HAP-1 (cell line): Measurements from ENCODE around the gene B3GNT7.

Experiments used
- DNase-seq, 2 experiments: peaks; one replicate each; pipeline ENCODE4 v3.0.0-alpha.2; 2016 to 2020; ENCODE audit warnings: low spot score in 2 of 2
- H3K27me3 ChIP-seq: fragments of 250-450 bp; sonication (Bioruptor Pico); 2 replicates; pipeline ENCODE4 v1.5.1; 2020; ENCODE audit warnings: low read depth, mild to moderate bottlenecking, moderate library complexity
- H3K36me3 ChIP-seq: fragments of 250-450 bp; sonication (Bioruptor Pico); replicated peaks from 2 replicates; pipeline ENCODE4 v1.5.1; 2020; ENCODE audit warnings: mild to moderate bottlenecking
- H3K4me1 ChIP-seq: fragments of 250-450 bp; sonication (Bioruptor Pico); 2 replicates; pipeline ENCODE4 v1.5.1; 2020; ENCODE audit warnings: mild to moderate bottlenecking
- H3K4me3 ChIP-seq: fragments of 250-450 bp; sonication (Bioruptor Pico); 2 replicates; pipeline ENCODE4 v1.5.1; 2020; ENCODE audit warnings: mild to moderate bottlenecking, moderate library complexity
- H3K9me3 ChIP-seq: fragments of 250-450 bp; sonication (Bioruptor Pico); 2 replicates; pipeline ENCODE4 v1.5.1; 2020; ENCODE audit warnings: mild to moderate bottlenecking, moderate library complexity
- in situ Hi-C: fragments of 300-500 bp; cut with MboI; formaldehyde crosslinking; loops from 3 replicates; pipeline ENCODE4 v1.14.3; 2020; ENCODE audit warnings: low sequenced_read_pairs, inconsistent platforms, mixed read lengths

B3GNT7 gene

DNA sequence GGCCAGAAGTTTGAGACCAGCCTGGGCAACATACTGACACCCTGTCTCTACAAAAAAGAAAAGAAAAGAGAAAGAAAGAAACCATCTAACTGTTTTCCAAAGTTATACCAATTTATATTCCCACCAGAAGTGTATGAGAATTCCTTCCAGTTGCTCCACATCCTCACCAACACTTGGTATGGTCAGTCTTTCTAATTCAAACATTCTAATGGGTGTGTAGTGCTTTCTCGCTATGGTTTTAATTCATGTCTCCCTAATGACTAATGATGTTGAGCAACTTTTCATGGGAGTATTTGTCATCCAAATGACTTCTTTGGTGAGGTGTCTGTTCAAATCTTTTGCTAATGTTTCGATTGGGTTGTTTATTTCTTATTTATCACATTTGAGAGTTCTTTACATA lies 10.5 kb upstream of the B3GNT7 start:
- no peaks in the 10 kb centered on the region for H3K4me1 ChIP-seq
- H3K27me3 ChIP-seq: no peaks in the 10 kb centered on the region
- no peaks in the 10 kb centered on the region for H3K36me3 ChIP-seq
- in situ Hi-C loops: no loop called here
- H3K9me3 ChIP-seq: no peaks in the 10 kb centered on the region
- no peak for DNase-seq
- no peak overlapping the region for H3K4me3 ChIP-seq

DNA sequence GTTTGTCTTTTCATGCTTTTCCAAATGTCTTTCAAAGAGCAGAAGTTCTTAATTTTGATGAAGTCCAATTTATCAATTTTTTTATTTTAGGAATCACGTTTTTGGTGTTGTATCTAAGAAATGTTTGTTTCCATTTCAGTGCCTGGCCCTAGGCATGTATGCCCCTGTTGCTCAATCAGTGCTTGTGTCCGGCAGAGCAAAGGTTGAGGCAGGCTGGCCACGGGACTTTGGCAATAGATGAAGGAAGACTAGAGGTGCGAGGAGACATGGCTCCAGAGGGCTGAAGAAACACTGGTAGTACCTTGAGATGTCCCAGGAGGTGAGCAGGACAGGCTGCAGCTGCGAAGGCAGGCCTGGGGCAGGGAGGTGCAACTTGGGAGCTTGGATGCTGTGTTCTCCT lies 10.1 kb upstream of the B3GNT7 start:
- in situ Hi-C loops: no loop called here
- Histone ChIP-seq H3K9me3 (no peaks in the 10 kb centered on the region), H3K4me3 (no peak overlapping the region), H3K27me3 (no peaks in the 10 kb centered on the region), H3K36me3 (no peaks in the 10 kb centered on the region), H3K4me1 (no peaks in the 10 kb centered on the region)
- DNase-seq: no peak

DNA sequence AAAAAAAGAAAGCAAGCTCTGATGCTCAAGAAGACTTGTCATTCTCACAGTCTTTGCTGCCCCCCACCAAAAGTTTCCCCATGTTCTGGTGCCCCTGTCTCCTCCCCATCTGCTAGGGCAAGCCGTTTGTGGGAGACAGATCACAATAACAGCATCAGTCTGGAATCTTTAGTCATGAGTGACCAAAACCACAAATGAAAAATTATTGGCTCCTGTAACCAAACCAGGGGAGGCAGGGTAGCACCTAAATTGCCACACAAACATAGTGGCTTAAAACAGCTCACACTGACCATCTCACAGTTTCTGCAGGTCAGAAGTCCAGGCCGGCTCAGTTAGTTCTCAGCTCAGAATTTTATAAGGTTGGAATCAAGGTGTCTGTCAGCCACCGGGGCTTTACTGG lies 9.1 kb upstream of the B3GNT7 start:
- Histone ChIP-seq H3K36me3 (no peaks in the 10 kb centered on the region), H3K27me3 (no peaks in the 10 kb centered on the region), H3K4me3 (no peak overlapping the region), H3K4me1 (no peaks in the 10 kb centered on the region), H3K9me3 (no peaks in the 10 kb centered on the region)
- in situ Hi-C loops: no loop called here
- no peak for DNase-seq

GRCh38 chr2:231387904-231388724 lies 7.4 kb upstream of the B3GNT7 start:
- DNase-seq: no peak
- H3K4me3 ChIP-seq: no peak overlapping the region
- H3K27me3 ChIP-seq: no peaks in the 10 kb centered on the region
- in situ Hi-C loops: no loop called here
- no peaks in the 10 kb centered on the region for H3K4me1 ChIP-seq
- no peaks in the 10 kb centered on the region for H3K36me3 ChIP-seq
- H3K9me3 ChIP-seq: no peaks in the 10 kb centered on the region

- in situ Hi-C loops: no loop called here
- H3K4me1 ChIP-seq: no peaks in the 10 kb centered on the region
- no peaks in the 10 kb centered on the region for H3K9me3 ChIP-seq
Measured at GRCh38 chr2:231388725-231389346, 6.7 kb upstream of the B3GNT7 start.

DNA sequence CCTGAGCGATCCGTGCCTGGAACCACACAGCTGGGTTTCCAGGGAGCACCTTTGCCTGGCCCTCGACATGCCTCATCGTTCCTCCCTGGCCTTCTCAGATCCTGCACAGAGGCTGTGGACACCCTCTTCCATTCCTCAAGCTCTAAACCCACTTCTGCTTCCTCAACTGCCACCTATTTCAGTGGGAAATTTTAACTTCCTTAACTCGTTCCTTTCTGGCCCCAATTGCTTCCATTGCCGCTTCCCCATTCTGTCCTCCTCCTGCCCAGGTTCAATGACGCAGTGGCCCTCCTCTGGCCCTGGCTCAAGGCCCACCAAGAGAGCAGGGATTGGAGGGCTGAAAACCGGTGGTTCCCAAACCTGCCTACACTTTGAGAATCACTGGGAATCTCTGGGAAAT lies 4.8 kb upstream of the B3GNT7 start:
- Histone ChIP-seq H3K27me3 (no peaks in the 10 kb centered on the region), H3K9me3 (no peaks in the 10 kb centered on the region), H3K4me1 (no peaks in the 10 kb centered on the region), H3K4me3 (no peak overlapping the region), H3K36me3 (no peaks in the 10 kb centered on the region)
- no peak for DNase-seq
- in situ Hi-C loops: no loop called here

More at GRCh38 chr2:231388725-231389346, 6.7 kb upstream of the B3GNT7 start:
- no peak overlapping the region for H3K4me3 ChIP-seq
- no peaks in the 10 kb centered on the region for H3K27me3 ChIP-seq
- H3K36me3 ChIP-seq: no peaks in the 10 kb centered on the region
- DNase-seq: no peak

DNA sequence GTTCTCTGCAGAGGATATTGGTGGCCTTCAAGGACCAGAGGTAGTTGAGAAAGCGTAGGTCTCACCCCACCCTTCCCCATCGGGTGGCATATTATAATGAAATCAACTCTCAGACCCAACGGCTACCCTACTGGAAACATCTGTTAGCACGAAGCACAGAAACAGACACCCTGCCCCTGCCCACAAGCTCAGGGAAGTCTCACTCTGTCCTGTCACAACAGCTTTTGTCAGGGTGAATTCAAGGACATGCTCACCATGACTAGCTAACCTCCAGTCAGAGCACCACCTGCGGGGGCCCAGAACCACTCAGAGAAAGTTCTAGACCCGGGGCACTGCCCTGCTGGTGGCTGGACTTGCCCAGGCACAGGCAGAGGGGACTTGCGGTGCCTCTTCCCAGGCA lies 3.5 kb upstream of the B3GNT7 start:
- no peaks in the 10 kb centered on the region for H3K4me1 ChIP-seq
- in situ Hi-C loops: no loop called here
- no peaks in the 10 kb centered on the region for H3K9me3 ChIP-seq
- H3K4me3 ChIP-seq: no peak overlapping the region
- no peak for DNase-seq
- H3K36me3 ChIP-seq: no peaks in the 10 kb centered on the region
- H3K27me3 ChIP-seq: no peaks in the 10 kb centered on the region

DNA sequence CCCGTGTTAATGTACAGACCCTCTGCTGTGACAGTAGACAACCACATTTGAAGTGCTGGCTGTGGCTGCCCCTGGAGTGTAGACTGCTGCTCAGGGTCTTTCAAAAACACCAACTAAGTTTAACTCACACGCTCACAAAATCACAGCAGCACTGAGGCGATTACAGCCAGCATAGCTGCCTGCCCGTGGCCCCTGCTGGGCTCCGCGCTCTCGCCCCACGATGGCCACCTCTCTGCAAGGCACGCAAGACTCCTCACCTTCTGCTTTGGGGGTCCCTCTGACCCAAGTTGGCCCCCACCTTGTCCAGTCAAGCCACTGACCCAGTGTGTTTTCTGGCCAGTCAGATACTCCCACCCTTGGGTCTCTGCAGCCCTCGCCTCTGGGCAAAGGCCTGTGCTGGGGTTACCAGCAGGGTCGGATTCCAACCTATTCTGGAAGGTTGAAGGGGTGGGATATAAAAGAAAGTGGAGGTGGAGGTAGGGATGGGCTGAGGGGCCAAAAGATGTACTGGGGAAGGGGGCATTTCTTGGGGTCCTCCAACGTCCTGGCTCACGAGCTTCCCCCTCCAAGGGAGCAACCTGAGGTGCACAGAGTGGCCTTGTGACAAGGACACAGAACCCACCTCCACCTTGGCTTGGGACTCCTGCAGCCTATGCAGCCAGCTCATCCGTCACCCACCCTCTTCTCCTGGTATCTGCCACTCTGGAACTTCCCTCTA lies 2.9 kb upstream of the B3GNT7 start:
- no peaks in the 10 kb centered on the region for H3K36me3 ChIP-seq
- no peaks in the 10 kb centered on the region for H3K27me3 ChIP-seq
- H3K4me3 ChIP-seq: no peak overlapping the region
- H3K9me3 ChIP-seq: no peaks in the 10 kb centered on the region
- H3K4me1 ChIP-seq: no peaks in the 10 kb centered on the region
- DNase-seq: no peak
- in situ Hi-C loops: no loop called here

DNA sequence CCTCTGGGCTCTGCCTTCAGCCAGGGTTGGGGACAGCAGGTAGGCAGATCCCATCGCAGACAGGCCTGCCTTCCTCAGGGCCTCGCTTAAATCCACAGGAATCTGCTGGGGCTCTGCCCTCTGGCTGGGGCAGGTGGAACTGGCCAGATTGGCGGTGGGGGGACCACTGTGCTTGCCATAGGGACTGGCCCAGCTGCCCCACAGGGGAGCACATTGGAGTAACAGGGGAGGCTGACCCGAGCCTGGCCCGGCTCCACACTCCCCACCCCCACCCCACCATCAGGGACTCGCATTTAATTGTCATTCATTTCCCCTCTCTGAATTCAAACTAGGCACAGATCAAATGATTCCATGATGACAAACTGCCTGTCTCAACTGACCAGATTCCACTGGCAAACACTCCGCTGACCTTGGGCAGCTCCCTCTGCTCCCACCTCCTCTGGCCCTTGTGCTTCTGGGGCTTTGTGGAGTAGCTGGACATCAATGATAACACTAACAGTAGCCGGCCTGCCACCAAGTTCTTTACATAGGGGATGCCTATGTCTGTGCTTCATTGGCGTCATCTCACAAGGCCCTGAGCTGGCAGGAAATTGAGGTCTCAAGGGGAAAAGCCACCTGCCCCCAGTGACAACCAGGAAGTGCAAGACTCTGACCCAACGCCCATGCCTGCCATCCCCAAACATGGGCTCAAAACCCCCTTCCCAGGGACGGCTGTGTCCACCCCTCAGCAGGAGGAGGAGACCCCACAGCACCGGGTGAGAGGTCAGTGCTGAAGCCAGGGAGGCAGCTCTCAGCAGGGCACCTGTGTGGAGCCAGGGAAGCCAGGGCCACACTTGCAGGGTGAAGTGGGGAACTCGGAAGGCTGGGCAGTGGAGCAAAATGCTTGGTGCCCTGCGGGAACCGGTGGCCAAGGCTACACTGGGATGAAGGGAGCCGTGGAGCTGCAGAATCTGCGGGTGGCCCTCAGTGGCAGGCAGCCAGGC lies 2.1 kb upstream of the B3GNT7 start:
- Histone ChIP-seq H3K4me1 (no peaks in the 10 kb centered on the region), H3K36me3 (no peaks in the 10 kb centered on the region), H3K9me3 (no peaks in the 10 kb centered on the region), H3K4me3 (no peak overlapping the region), H3K27me3 (no peaks in the 10 kb centered on the region)
- in situ Hi-C loops: no loop called here
- DNase-seq: no peak

- no peak for DNase-seq
- Histone ChIP-seq H3K4me3 (no peak overlapping the region), H3K27me3 (no peaks in the 10 kb centered on the region), H3K4me1 (no peaks in the 10 kb centered on the region), H3K36me3 (no peaks in the 10 kb centered on the region), H3K9me3 (no peaks in the 10 kb centered on the region)
- in situ Hi-C loops: no loop called here
Measured at GRCh38 chr2:231394211-231395141, 1.0 kb upstream of the B3GNT7 start.

DNA sequence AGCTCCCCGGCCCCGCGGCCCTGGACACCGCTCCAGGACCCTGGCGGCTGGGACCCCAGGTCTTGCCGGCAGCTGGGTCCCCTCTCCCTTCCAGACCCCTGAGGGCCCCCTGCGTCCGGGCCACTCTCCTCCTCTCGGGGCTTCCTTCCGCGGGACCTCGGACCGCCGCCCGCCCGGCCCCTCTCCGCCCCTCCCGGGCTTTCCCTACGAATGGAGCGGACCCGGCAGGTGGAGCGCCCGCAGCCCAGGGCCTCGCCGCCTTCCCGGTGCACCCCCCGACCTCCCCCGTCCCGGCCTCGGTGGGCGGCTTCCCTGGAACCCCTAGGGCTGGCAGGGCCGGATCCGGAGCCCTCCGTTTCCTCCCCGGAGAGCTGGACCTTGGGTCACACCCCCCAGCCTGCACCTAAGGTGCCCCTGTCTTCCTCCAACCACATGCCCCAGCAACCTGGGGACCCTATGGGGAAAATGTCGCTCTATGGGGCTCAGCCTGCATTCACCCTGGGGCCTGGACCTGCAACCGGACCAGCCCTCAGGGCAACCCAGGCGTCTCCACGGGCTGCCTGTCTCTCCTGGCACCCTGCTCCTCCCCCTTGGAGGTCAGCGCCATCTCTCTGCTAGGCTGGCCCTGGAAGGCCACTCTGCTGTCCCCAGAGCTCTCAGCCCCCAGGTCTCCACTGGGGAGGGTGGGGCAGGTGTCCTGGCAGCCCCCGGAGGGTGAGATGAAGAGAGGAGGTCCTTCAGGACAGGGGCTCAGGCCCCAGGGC lies 730 bp downstream of the B3GNT7 start:
- no peaks in the 10 kb centered on the region for H3K36me3 ChIP-seq
- in situ Hi-C loops: no loop called here
- DNase-seq: no peak
- no peaks in the 10 kb centered on the region for H3K27me3 ChIP-seq
- peaks cover 6% of the 10 kb centered on the region for H3K4me1 ChIP-seq
- no peak overlapping the region for H3K4me3 ChIP-seq
- H3K9me3 ChIP-seq: no peaks in the 10 kb centered on the region
